ENCODE measurements around the gene THRAP3. TPM values are rescaled to one million over a fixed set of nuclear protein-coding genes. Genes with fewer than 3 reads are reported as not detected.

THRAP3 gene
- total and polyA plus RNA-seq, 9 of the 15 experiments (the other 6 are each of a cell fraction or from before 2014, with no cell fraction given) = 66.2 to 135 (median 113) TPM

- TF ChIP-seq CLOCK (CRISPR knock-in tag; IDR thresholded peaks at IDR 0.05; ENCODE audit: borderline replicate concordance) = no peak
- TF ChIP-seq THAP12 (CRISPR knock-in tag; IDR thresholded peaks at IDR 0.05) = no peak
- 0 out of 2 replicates have a peak, but pooled peaks have one; percentile 12 for TF ChIP-seq SIN3B (IDR thresholded peaks at IDR 0.05; ENCODE audit: low read depth)
- TF ChIP-seq, protein P1, sequence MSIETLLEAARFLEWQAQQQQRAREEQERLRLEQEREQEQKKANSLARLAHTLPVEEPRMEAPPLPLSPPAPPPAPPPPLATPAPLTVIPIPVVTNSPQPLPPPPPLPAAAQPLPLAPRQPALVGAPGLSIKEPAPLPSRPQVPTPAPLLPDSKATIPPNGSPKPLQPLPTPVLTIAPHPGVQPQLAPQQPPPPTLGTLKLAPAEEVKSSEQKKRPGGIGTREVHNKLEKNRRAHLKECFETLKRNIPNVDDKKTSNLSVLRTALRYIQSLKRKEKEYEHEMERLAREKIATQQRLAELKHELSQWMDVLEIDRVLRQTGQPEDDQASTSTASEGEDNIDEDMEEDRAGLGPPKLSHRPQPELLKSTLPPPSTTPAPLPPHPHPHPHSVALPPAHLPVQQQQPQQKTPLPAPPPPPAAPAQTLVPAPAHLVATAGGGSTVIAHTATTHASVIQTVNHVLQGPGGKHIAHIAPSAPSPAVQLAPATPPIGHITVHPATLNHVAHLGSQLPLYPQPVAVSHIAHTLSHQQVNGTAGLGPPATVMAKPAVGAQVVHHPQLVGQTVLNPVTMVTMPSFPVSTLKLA (conservative IDR thresholded peaks at IDR 0.05) = no peak
- TF ChIP-seq NFYB (IDR thresholded peaks at IDR 0.05; ENCODE audit: extremely low read depth, insufficient read length) = no peak
- TF ChIP-seq SP1 (CRISPR knock-in tag; IDR thresholded peaks at IDR 0.05) = no peak
- TF ChIP-seq ZNF57 (CRISPR knock-in tag; IDR thresholded peaks at IDR 0.05) = no peak
- no peak for TF ChIP-seq PCBP2 (IDR thresholded peaks at IDR 0.05; ENCODE audit: low read depth, low read length, poor library complexity, severe bottlenecking)
- TF ChIP-seq, protein P2, sequence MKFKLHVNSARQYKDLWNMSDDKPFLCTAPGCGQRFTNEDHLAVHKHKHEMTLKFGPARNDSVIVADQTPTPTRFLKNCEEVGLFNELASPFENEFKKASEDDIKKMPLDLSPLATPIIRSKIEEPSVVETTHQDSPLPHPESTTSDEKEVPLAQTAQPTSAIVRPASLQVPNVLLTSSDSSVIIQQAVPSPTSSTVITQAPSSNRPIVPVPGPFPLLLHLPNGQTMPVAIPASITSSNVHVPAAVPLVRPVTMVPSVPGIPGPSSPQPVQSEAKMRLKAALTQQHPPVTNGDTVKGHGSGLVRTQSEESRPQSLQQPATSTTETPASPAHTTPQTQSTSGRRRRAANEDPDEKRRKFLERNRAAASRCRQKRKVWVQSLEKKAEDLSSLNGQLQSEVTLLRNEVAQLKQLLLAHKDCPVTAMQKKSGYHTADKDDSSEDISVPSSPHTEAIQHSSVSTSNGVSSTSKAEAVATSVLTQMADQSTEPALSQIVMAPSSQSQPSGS (CRISPR knock-in tag; IDR thresholded peaks at IDR 0.05) = no peak
- TF ChIP-seq DPF2 (IDR thresholded peaks at IDR 0.05) = peak; percentile 54
- no peak for TF ChIP-seq IFI16 (CRISPR knock-in tag; IDR thresholded peaks at IDR 0.05)
- TF ChIP-seq CREBBP (IDR thresholded peaks at IDR 0.05; ENCODE audit: low read depth, low read length) = no peak
- 0 out of 2 replicates have a peak, but pooled peaks have one; percentile 29 for TF ChIP-seq BCOR (IDR thresholded peaks at IDR 0.05)
- TF ChIP-seq, protein P3, sequence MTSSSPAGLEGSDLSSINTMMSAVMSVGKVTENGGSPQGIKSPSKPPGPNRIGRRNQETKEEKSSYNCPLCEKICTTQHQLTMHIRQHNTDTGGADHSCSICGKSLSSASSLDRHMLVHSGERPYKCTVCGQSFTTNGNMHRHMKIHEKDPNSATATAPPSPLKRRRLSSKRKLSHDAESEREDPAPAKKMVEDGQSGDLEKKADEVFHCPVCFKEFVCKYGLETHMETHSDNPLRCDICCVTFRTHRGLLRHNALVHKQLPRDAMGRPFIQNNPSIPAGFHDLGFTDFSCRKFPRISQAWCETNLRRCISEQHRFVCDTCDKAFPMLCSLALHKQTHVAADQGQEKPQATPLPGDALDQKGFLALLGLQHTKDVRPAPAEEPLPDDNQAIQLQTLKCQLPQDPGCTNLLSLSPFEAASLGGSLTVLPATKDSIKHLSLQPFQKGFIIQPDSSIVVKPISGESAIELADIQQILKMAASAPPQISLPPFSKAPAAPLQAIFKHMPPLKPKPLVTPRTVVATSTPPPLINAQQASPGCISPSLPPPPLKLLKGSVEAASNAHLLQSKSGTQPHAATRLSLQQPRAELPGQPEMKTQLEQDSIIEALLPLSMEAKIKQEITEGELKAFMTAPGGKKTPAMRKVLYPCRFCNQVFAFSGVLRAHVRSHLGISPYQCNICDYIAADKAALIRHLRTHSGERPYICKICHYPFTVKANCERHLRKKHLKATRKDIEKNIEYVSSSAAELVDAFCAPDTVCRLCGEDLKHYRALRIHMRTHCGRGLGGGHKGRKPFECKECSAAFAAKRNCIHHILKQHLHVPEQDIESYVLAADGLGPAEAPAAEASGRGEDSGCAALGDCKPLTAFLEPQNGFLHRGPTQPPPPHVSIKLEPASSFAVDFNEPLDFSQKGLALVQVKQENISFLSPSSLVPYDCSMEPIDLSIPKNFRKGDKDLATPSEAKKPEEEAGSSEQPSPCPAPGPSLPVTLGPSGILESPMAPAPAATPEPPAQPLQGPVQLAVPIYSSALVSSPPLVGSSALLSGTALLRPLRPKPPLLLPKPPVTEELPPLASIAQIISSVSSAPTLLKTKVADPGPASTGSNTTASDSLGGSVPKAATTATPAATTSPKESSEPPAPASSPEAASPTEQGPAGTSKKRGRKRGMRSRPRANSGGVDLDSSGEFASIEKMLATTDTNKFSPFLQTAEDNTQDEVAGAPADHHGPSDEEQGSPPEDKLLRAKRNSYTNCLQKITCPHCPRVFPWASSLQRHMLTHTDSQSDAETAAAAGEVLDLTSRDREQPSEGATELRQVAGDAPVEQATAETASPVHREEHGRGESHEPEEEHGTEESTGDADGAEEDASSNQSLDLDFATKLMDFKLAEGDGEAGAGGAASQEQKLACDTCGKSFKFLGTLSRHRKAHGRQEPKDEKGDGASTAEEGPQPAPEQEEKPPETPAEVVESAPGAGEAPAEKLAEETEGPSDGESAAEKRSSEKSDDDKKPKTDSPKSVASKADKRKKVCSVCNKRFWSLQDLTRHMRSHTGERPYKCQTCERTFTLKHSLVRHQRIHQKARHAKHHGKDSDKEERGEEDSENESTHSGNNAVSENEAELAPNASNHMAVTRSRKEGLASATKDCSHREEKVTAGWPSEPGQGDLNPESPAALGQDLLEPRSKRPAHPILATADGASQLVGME (CRISPR knock-in tag; IDR thresholded peaks at IDR 0.05) = no peak
Measured at GRCh38 chr1:36223381-36223995, 755 bp upstream of the THRAP3 start (continued).

Measured in K562 (cell line).